ENCODE measurements around the gene RGS12. TPM values are rescaled to one million over a fixed set of nuclear protein-coding genes. Genes with fewer than 3 reads are reported as not detected.

The RGS12 gene
- total RNA-seq, 2 donors from 2014 or later = 45.2 to 48.6 TPM

- no peak overlapping the region for H3K27ac ChIP-seq (ENCODE audit: low read depth, low read length)
- no peak overlapping the region for H3K27ac Mint-ChIP-seq
- no peaks in the 10 kb centered on the region for H3K36me3 ChIP-seq (ENCODE audit: control insufficient read depth, insufficient read depth, low read length)
- no peaks in the 10 kb centered on the region for H3K36me3 Mint-ChIP-seq (ENCODE audit: low read depth)
- 93 to 96% methylated on average over 9 to 17 of the region's 17 CpGs for WGBS, 2 experiments (ENCODE audit: insufficient coverage in 1 of 2, insufficient read length in 1 of 2)
- no peak overlapping the region for H3K4me3 ChIP-seq (ENCODE audit: low read length)
- peaks cover 5% of the 10 kb centered on the region for H3K4me1 ChIP-seq (ENCODE audit: control insufficient read depth, insufficient read depth, low read length)
- H3K9ac ChIP-seq (ENCODE audit: extremely low read depth, low read length, poor library complexity, severe bottlenecking) = no peak overlapping the region
- DNase-seq = no peak
- no peak for TF ChIP-seq CTCF (conservative IDR thresholded peaks at IDR 0.05)
- no peaks in the 10 kb centered on the region for H3K9me3 ChIP-seq (ENCODE audit: control insufficient read depth, low read length)
- no peak overlapping the region for H3K4me3 Mint-ChIP-seq
- no peaks in the 10 kb centered on the region for H3K27me3 ChIP-seq (ENCODE audit: control insufficient read depth, insufficient read depth, low read length, poor library complexity, severe bottlenecking)
- H3K9me3 Mint-ChIP-seq = peaks cover 3% of the 10 kb centered on the region
- peaks cover 5% of the 10 kb centered on the region for H3K4me1 Mint-ChIP-seq
- H3K27me3 Mint-ChIP-seq (ENCODE audit: insufficient read depth) = peaks cover 3% of the 10 kb centered on the region
Observed at GRCh38 chr4:3269991-3270611, 22.7 kb upstream of the RGS12 start.

- Histone ChIP-seq H3K27me3 (ENCODE audit: control insufficient read depth, insufficient read depth, low read length, poor library complexity, severe bottlenecking) (no peaks in the 10 kb centered on the region), H3K27ac (ENCODE audit: low read depth, low read length) (no peak overlapping the region), H3K9me3 (ENCODE audit: control insufficient read depth, low read length) (no peaks in the 10 kb centered on the region), H3K4me3 (ENCODE audit: low read length) (no peak overlapping the region), H3K9ac (ENCODE audit: extremely low read depth, low read length, poor library complexity, severe bottlenecking) (no peak overlapping the region), H3K4me1 (ENCODE audit: control insufficient read depth, insufficient read depth, low read length) (peaks cover 5% of the 10 kb centered on the region), H3K36me3 (ENCODE audit: control insufficient read depth, insufficient read depth, low read length) (no peaks in the 10 kb centered on the region)
- H3K4me3 Mint-ChIP-seq = no peak overlapping the region
- DNase-seq = no peak
- peaks cover 3% of the 10 kb centered on the region for H3K9me3 Mint-ChIP-seq
- H3K27ac Mint-ChIP-seq = no peak overlapping the region
- 88 to 93% methylated on average over 14 of the region's 14 CpGs for WGBS, 2 experiments (ENCODE audit: insufficient coverage in 1 of 2, insufficient read length in 1 of 2)
- H3K36me3 Mint-ChIP-seq (ENCODE audit: low read depth) = no peaks in the 10 kb centered on the region
- H3K27me3 Mint-ChIP-seq (ENCODE audit: insufficient read depth) = peaks cover 3% of the 10 kb centered on the region
- H3K4me1 Mint-ChIP-seq = peaks cover 5% of the 10 kb centered on the region
- TF ChIP-seq CTCF (conservative IDR thresholded peaks at IDR 0.05) = no peak
Observed at GRCh38 chr4:3271131-3271530, 21.7 kb upstream of the RGS12 start.

DNA sequence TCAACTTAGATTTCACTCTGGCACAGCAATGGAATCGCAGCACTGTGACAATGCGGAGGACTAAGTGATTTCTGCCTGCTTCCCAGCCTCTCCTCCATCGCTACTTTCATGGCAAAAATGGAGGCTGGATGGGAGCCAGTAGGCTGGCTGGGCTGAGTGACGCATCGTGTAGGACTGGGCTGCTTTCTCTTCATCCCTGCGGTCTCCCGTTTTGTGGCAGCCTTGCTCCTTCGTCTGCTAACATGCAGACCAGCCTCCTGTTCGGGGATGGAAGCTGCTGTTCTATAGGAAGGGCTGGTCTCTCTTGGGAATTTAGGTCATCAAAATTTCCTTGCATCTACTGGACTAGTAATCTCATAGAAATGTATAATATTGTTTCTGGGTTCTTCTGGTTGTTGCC is 15.8 kb upstream of the RGS12 start:
- no peak overlapping the region for H3K27ac ChIP-seq (ENCODE audit: low read depth, low read length)
- no peaks in the 10 kb centered on the region for H3K4me1 ChIP-seq (ENCODE audit: control insufficient read depth, insufficient read depth, low read length)
- WGBS, 2 experiments (ENCODE audit: insufficient coverage in 1 of 2, insufficient read length in 1 of 2) = 88 to 92% methylated on average over 3 to 9 of the region's 9 CpGs
- no peak for DNase-seq
- no peak overlapping the region for H3K4me3 ChIP-seq (ENCODE audit: low read length)
- no peak for TF ChIP-seq CTCF (conservative IDR thresholded peaks at IDR 0.05)
- no peaks in the 10 kb centered on the region for H3K36me3 ChIP-seq (ENCODE audit: control insufficient read depth, insufficient read depth, low read length)
- no peak overlapping the region for H3K4me3 Mint-ChIP-seq
- peaks cover 10% of the 10 kb centered on the region for H3K27me3 Mint-ChIP-seq (ENCODE audit: insufficient read depth)
- H3K36me3 Mint-ChIP-seq (ENCODE audit: low read depth) = peaks cover 3% of the 10 kb centered on the region
- H3K9ac ChIP-seq (ENCODE audit: extremely low read depth, low read length, poor library complexity, severe bottlenecking) = no peak overlapping the region
- no peak overlapping the region for H3K27ac Mint-ChIP-seq
- H3K27me3 ChIP-seq (ENCODE audit: control insufficient read depth, insufficient read depth, low read length, poor library complexity, severe bottlenecking) = no peaks in the 10 kb centered on the region
- peaks cover 4% of the 10 kb centered on the region for H3K9me3 ChIP-seq (ENCODE audit: control insufficient read depth, low read length)
- H3K9me3 Mint-ChIP-seq = peaks cover 14% of the 10 kb centered on the region
- H3K4me1 Mint-ChIP-seq = no peaks in the 10 kb centered on the region

All from endodermal cell (in vitro differentiated cells).